ENCODE results near the gene PAF1.

Gene PAF1

GRCh38 chr19:39390751-39391437, at the start of gene PAF1, which contains the start of gene MED29:
PAF1 (minus strand) TSS chr19:39391106; CDS start chr19:39390864, 242 bp downstream.
MED29 (plus strand) TSS chr19:39391378; CDS start chr19:39391423, 45 bp downstream.
- DNase-seq: peak; percentile 90

- DNase-seq: no peak
Observed at GRCh38 chr19:39438270-39438934, 47.5 kb upstream of the PAF1 start.

GRCh38 chr19:39436350-39436716, 45.4 kb upstream of the PAF1 start:
- no peak for DNase-seq

- DNase-seq: peak; percentile 100
Observed at GRCh38 chr19:39435499-39436349, 44.8 kb upstream of the PAF1 start, which contains the start of gene RPS16. RPS16 (minus strand) TSS chr19:39435949; CDS start chr19:39435895, 54 bp downstream.

- no peak for DNase-seq
Observed at GRCh38 chr19:39434123-39435076, 43.5 kb upstream of the PAF1 start.

- DNase-seq: no peak
Observed at GRCh38 chr19:39433480-39434079, 42.7 kb upstream of the PAF1 start.

- no peak for DNase-seq
Observed at GRCh38 chr19:39432677-39433025, 41.7 kb upstream of the PAF1 start.

GRCh38 chr19:39430675-39431593, 40.0 kb upstream of the PAF1 start:
- DNase-seq: no peak

- no peak for DNase-seq
Observed at GRCh38 chr19:39428283-39429112, 37.6 kb upstream of the PAF1 start.

- no peak for DNase-seq
Observed at GRCh38 chr19:39427707-39428106, 36.8 kb upstream of the PAF1 start.

GRCh38 chr19:39426170-39426569, 35.3 kb upstream of the PAF1 start:
- no peak for DNase-seq

GRCh38 chr19:39425744-39426143, 34.8 kb upstream of the PAF1 start:
- DNase-seq: no peak

GRCh38 chr19:39424934-39425333, 34.0 kb upstream of the PAF1 start:
- DNase-seq: no peak

- no peak for DNase-seq
Observed at GRCh38 chr19:39423258-39424086, 32.6 kb upstream of the PAF1 start.

GRCh38 chr19:39422020-39422419, 31.1 kb upstream of the PAF1 start:
- no peak for DNase-seq

GRCh38 chr19:39420769-39421168, 29.9 kb upstream of the PAF1 start:
- no peak for DNase-seq

- DNase-seq: no peak
Observed at GRCh38 chr19:39419003-39419402, 28.1 kb upstream of the PAF1 start.

GRCh38 chr19:39417463-39418181, 26.7 kb upstream of the PAF1 start:
- DNase-seq: no peak

Measured in stimulated activated CD4-positive, alpha-beta T cell treated with anti-CD3 and anti-CD28 coated beads, Interleukin-12 subunit alpha, Interleukin-12 subunit beta, amount 100 ng/mL, for 4 hours (primary cell).